Calu3 (cell line): ENCODE data around the gene HSD17B13. TPM values are rescaled to one million over a fixed set of nuclear protein-coding genes. Genes with fewer than 3 reads are reported as not detected.

Experiments used
- BruUV-seq: library from RNA; stranded (reverse); fragments of 400-500 nt; replicated peaks from 2 replicates; lab custom pipeline; 2021; lab: Mats Ljungman, UMichigan
- CTCF ChIA-PET: fragments of 300-600 bp; sonication (Branson Sonifier 250); formaldehyde crosslinking; loops from one replicate; lab custom pipeline; 2022; ENCODE audit warnings: antibody characterized with exemption; lab: Charles Lee
- DNase-seq: peaks from one replicate; pipeline ENCODE4 v3.0.0; 2022
- H3K27ac Mint-ChIP-seq: one replicate; pipeline ENCODE4 v1.8.0; 2022; ENCODE audit warnings: mixed read lengths; ENCODE audit not compliant: unreplicated experiment
- H3K27me3 Mint-ChIP-seq: one replicate; pipeline ENCODE4 v1.8.0; 2022; ENCODE audit warnings: mixed read lengths; ENCODE audit not compliant: unreplicated experiment
- H3K36me3 Mint-ChIP-seq: one replicate; pipeline ENCODE4 v1.8.0; 2022; ENCODE audit warnings: mild to moderate bottlenecking, moderate library complexity, mixed read lengths; ENCODE audit not compliant: insufficient read depth, unreplicated experiment
- H3K4me1 Mint-ChIP-seq: one replicate; pipeline ENCODE4 v1.8.0; 2022; ENCODE audit warnings: mild to moderate bottlenecking, low read depth, mixed read lengths; ENCODE audit not compliant: unreplicated experiment
- H3K4me3 Mint-ChIP-seq: one replicate; pipeline ENCODE4 v1.8.0; 2022; ENCODE audit warnings: mild to moderate bottlenecking, low read depth, moderate library complexity, mixed read lengths; ENCODE audit not compliant: unreplicated experiment
- H3K9me3 Mint-ChIP-seq: one replicate; pipeline ENCODE4 v1.8.0; 2022; ENCODE audit warnings: low read depth, mixed read lengths; ENCODE audit not compliant: unreplicated experiment
- intact Hi-C: fragments of 100-400 bp; cut with micrococcal nuclease; formaldehyde crosslinking; loops from one replicate; pipeline ENCODE4 v1.10.0; 2022; ENCODE audit not compliant: unreplicated experiment
- total RNA-seq: library from RNA; stranded (reverse); gene quantifications from 2 replicates; pipeline ENCODE4 v1.2.3, GENCODE V29; 2022
- TF ChIP-seq, protein P1 (sequence below): fragments of 200-600 bp; IDR thresholded peaks from one replicate; pipeline ENCODE4 v1.8.0; 2022; ENCODE audit warnings: antibody characterized with exemption; ENCODE audit not compliant: unreplicated experiment

Gene HSD17B13
- total RNA-seq, 1 experiment from 2014 or later = not detected

DNA sequence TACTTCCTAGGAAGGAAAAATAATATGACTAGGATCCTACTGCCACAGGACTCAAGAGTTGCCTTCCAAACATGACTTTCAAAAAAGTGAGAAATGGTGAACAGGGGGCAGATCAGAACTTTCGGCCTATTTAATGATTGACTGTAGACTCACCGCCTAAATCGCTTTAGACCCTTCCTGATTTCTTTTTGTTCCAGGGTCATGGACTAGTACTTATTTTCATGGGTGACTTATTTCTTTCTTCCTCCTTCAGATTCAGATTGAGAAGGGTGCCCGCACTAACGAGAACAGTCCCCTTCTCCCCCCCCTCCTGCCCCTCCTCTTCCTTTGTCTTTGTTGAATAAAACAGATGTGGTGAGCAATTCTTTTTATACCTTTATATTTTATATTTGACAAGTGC lies 54.3 kb downstream of the HSD17B13 start:
- no peak for DNase-seq
- H3K4me3 Mint-ChIP-seq = no peak overlapping the region
- CTCF ChIA-PET = no interaction called here
- H3K27ac Mint-ChIP-seq = no peak overlapping the region
- no peaks in the 10 kb centered on the region for H3K36me3 Mint-ChIP-seq
- H3K9me3 Mint-ChIP-seq = no peaks in the 10 kb centered on the region
- no peaks in the 10 kb centered on the region for H3K4me1 Mint-ChIP-seq
- TF ChIP-seq, protein P1, sequence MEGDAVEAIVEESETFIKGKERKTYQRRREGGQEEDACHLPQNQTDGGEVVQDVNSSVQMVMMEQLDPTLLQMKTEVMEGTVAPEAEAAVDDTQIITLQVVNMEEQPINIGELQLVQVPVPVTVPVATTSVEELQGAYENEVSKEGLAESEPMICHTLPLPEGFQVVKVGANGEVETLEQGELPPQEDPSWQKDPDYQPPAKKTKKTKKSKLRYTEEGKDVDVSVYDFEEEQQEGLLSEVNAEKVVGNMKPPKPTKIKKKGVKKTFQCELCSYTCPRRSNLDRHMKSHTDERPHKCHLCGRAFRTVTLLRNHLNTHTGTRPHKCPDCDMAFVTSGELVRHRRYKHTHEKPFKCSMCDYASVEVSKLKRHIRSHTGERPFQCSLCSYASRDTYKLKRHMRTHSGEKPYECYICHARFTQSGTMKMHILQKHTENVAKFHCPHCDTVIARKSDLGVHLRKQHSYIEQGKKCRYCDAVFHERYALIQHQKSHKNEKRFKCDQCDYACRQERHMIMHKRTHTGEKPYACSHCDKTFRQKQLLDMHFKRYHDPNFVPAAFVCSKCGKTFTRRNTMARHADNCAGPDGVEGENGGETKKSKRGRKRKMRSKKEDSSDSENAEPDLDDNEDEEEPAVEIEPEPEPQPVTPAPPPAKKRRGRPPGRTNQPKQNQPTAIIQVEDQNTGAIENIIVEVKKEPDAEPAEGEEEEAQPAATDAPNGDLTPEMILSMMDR = no peak
- intact Hi-C loops = no loop called here
- no peaks in the 10 kb centered on the region for H3K27me3 Mint-ChIP-seq
- no TSS peak for BruUV-seq

DNA sequence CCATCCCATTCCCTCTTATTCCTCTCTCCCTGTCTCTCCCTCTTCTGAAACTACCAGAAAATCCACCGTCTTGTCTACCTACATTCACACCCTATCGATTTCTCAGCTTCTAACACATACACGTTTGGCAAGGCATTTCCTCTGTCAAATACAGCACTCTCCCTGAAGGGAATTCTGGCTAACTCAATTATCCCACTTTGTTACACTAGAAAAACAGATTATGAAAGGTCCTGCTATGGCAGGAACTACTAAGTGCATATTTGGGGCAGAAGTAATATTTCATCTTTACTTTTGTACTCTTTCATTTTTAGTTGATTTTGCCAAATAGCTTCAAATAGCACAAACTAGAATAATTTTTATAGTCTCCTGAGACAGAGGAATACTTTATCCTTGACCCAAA lies 55.7 kb downstream of the HSD17B13 start:
- CTCF ChIA-PET = no interaction called here
- DNase-seq = no peak
- Mint-ChIP-seq H3K4me3 (no peak overlapping the region), H3K27me3 (no peaks in the 10 kb centered on the region), H3K27ac (no peak overlapping the region), H3K36me3 (no peaks in the 10 kb centered on the region), H3K4me1 (no peaks in the 10 kb centered on the region), H3K9me3 (peaks cover 2% of the 10 kb centered on the region)
- TF ChIP-seq, protein P1 = no peak
- intact Hi-C loops = no loop called here
- no TSS peak for BruUV-seq

GRCh38 chr4:87262886-87263285 lies 59.8 kb downstream of the HSD17B13 start:
- Mint-ChIP-seq H3K9me3 (peaks cover 2% of the 10 kb centered on the region), H3K4me3 (no peak overlapping the region), H3K27me3 (no peaks in the 10 kb centered on the region), H3K27ac (no peak overlapping the region), H3K4me1 (no peaks in the 10 kb centered on the region), H3K36me3 (no peaks in the 10 kb centered on the region)
- CTCF ChIA-PET = interaction anchor here (0.6 kb wide), 1 partner anchor 823 kb away, joined by 4 read pairs; no protein-coding TSS in a partner anchor
- TF ChIP-seq, protein P1 = no peak
- intact Hi-C loops = no loop called here
- no TSS peak for BruUV-seq
- no peak for DNase-seq

- Mint-ChIP-seq H3K36me3 (no peaks in the 10 kb centered on the region), H3K27ac (no peak overlapping the region), H3K4me1 (no peaks in the 10 kb centered on the region), H3K4me3 (no peak overlapping the region), H3K9me3 (peaks cover 6% of the 10 kb centered on the region), H3K27me3 (no peaks in the 10 kb centered on the region)
- intact Hi-C loops = no loop called here
- no TSS peak for BruUV-seq
- no peak for DNase-seq
- CTCF ChIA-PET = no interaction called here
- TF ChIP-seq, protein P1 = no peak
These were observed 62.2 kb downstream of the HSD17B13 start for GRCh38 chr4:87260477-87260876.
